AG04450 (cell line): ENCODE measurements around the gene TIMP3. TPM values are rescaled to one million over a fixed set of nuclear protein-coding genes. Genes with fewer than 3 reads are reported as not detected.

Experiments
- CTCF ChIA-PET: fragments of 300-600, 350-600 bp; formaldehyde crosslinking; extraction: SDS; loops from one replicate; lab custom pipeline; 2022; ENCODE audit warnings: antibody characterized with exemption, inconsistent platforms; lab: Charles Lee
- POLR2A ChIA-PET: fragments of 350-600 bp; formaldehyde crosslinking; extraction: SDS; loops from one replicate; lab custom pipeline; 2021; ENCODE audit warnings: antibody characterized with exemption, inconsistent platforms; lab: Yijun Ruan, JAX
- DNase-seq: peaks from one replicate; pipeline ENCODE4 v3.0.0-alpha.2; 2011; ENCODE audit warnings: low read depth, low spot score
- H3K27ac ChIP-seq: one replicate; pipeline ENCODE4 v1.5.1; 2012; ENCODE audit warnings: low read depth, low read length, control low read depth
- H3K27me3 ChIP-seq: one replicate; pipeline ENCODE4 v1.6.0; 2012; ENCODE audit warnings: low read length; ENCODE audit not compliant: control insufficient read depth, insufficient read depth
- H3K4me3 ChIP-seq: 2 replicates; pipeline ENCODE4 v1.5.1; 2011; ENCODE audit warnings: mild to moderate bottlenecking, low read depth, low read length, control low read depth
- H3K9me3 ChIP-seq: 2 replicates; pipeline ENCODE4 v1.5.1; 2012; ENCODE audit warnings: low read length; ENCODE audit not compliant: control insufficient read depth, insufficient read depth
- CTCF ChIP-seq: IDR thresholded peaks from 2 replicates; pipeline ENCODE4 v1.5.1; 2011; ENCODE audit warnings: low read depth, low read length, control low read depth, inconsistent platforms
- polyA minus RNA-seq: library from RNA; depleted of rRNA, polyadenylated mRNA; stranded (reverse); fragments of >200 nt; gene quantifications from 2 replicates; pipeline ENCODE4 v1.2.3, GENCODE V29; 2011; rRNA and poly(A)+ RNA removed
- polyA plus RNA-seq: library from polyadenylated mRNA; depleted of rRNA; stranded (reverse); fragments of >200 nt; gene quantifications from 2 replicates; pipeline ENCODE4 v1.2.3, GENCODE V29; 2011; rRNA removed

Gene TIMP3
- 484 and 486 TPM in 2 replicates for polyA plus RNA-seq
- 343 TPM in 2 replicates for polyA minus RNA-seq

GRCh38 chr22:32801537-32802236, at the start of gene TIMP3:
TSS of gene TIMP3 (plus strand) at chr22:32801705. CDS start at chr22:32802002, 297 bp downstream.
- CTCF ChIA-PET = interaction anchor here (0.6 to 10.3 kb wide), 4 partner anchors 11 to 271 kb away, joined by 3 to 330 read pairs (median 5); no protein-coding TSS in a partner anchor
- POLR2A ChIA-PET = interaction anchor here (0.6 to 4.7 kb wide), 31 partner anchors 9 to 694 kb away, joined by 3 to 39 read pairs (median 5); partner anchors contain the start of gene FBXO7
- DNase-seq = peak; percentile 73
- H3K9me3 ChIP-seq = peaks cover 2% of the 10 kb centered on the region; the same call in 1 of the 2 replicates
- no peaks in the 10 kb centered on the region for H3K27me3 ChIP-seq
- H3K4me3 ChIP-seq = peak within 1 kb of the TSS; percentile 97
- peak within 1 kb of the TSS; percentile 0 for H3K27ac ChIP-seq
- no peak for TF ChIP-seq CTCF

- peak overlapping the region; percentile 61 for H3K27ac ChIP-seq
- CTCF ChIA-PET = interaction anchor here (1.0 kb wide), 1 partner anchor 45 kb away, joined by 4 read pairs; no protein-coding TSS in a partner anchor
Measured at GRCh38 chr22:32752326-32752725, 49.2 kb upstream of the TIMP3 start.

GRCh38 chr22:32752816-32753520, 48.5 kb upstream of the TIMP3 start:
- no peaks in the 10 kb centered on the region for H3K27me3 ChIP-seq
- H3K27ac ChIP-seq = peak overlapping the region; percentile 61
- H3K9me3 ChIP-seq = peaks cover 2% of the 10 kb centered on the region
- no peak for TF ChIP-seq CTCF
- no peak overlapping the region for H3K4me3 ChIP-seq
- DNase-seq = peak; percentile 52
- POLR2A ChIA-PET = interaction anchor here (1.1 to 1.5 kb wide), 4 partner anchors 35 to 131 kb away, joined by 3 to 12 read pairs (median 5); partner anchors contain the start of gene TIMP3
- CTCF ChIA-PET = interaction anchor here (0.5 to 1.0 kb wide), 3 partner anchors 14 to 172 kb away, joined by 3 to 8 read pairs (median 4); no protein-coding TSS in a partner anchor

More at GRCh38 chr22:32752326-32752725, 49.2 kb upstream of the TIMP3 start:
- H3K4me3 ChIP-seq = no peak overlapping the region
- H3K27me3 ChIP-seq = no peaks in the 10 kb centered on the region
- peaks cover 2% of the 10 kb centered on the region for H3K9me3 ChIP-seq
- DNase-seq = no peak
- TF ChIP-seq CTCF = no peak
- POLR2A ChIA-PET = interaction anchor here (1.1 to 1.5 kb wide), 3 partner anchors 49 to 130 kb away, joined by 3 to 12 read pairs (median 4); partner anchors contain the start of gene TIMP3

- no peak overlapping the region for H3K4me3 ChIP-seq
- no peak for DNase-seq
- TF ChIP-seq CTCF = no peak
- peak overlapping the region; percentile 61 for H3K27ac ChIP-seq
- POLR2A ChIA-PET = interaction anchor here (1.3 to 1.5 kb wide), 3 partner anchors 36 to 131 kb away, joined by 4 to 12 read pairs (median 6); partner anchors contain the start of gene TIMP3
- CTCF ChIA-PET = no interaction called here
- H3K27me3 ChIP-seq = no peaks in the 10 kb centered on the region
- H3K9me3 ChIP-seq = peaks cover 2% of the 10 kb centered on the region
Measured at GRCh38 chr22:32753591-32753990, 47.9 kb upstream of the TIMP3 start.
